Stomach (tissue), 9 donors: ENCODE measurements around the gene MPIG6B. TPM values are rescaled to one million over a fixed set of nuclear protein-coding genes. Genes with fewer than 3 reads are reported as not detected.

Source experiments
- DNase-seq, 2 donors: peaks; one replicate each; pipeline versions ENCODE4 v3.0.0 to v3.0.0-alpha.2; 2013 to 2019
- H3K27ac ChIP-seq, 5 donors: fragments of 200-600 bp in 4 of 5; sonication (generic) in 4 of 5; one replicate each; pipeline ENCODE4 v1.5.1; 2013 to 2019; ENCODE audit warnings: mild to moderate bottlenecking in 1 of 5, moderate library complexity in 1 of 5
- H3K27me3 ChIP-seq, 3 donors: fragments of 200-600 bp; sonication (generic); one replicate each; pipeline ENCODE4 v1.5.1; 2017 to 2019; ENCODE audit warnings: mixed run types in 1 of 3
- H3K36me3 ChIP-seq, 4 donors: fragments of 200-600 bp; sonication (generic); 1 replicate in 3 of 4; 2 replicates in 1 of 4; pipeline ENCODE4 v1.5.1; 2016 to 2019
- H3K4me1 ChIP-seq, 4 donors: fragments of 200-600 bp; sonication (generic); one replicate each; pipeline ENCODE4 v1.5.1; 2016 to 2019
- H3K4me3 ChIP-seq, 4 donors: fragments of 200-600 bp; sonication (generic) in 3 of 4; one replicate each; pipeline ENCODE4 v1.5.1; 2016 to 2019; ENCODE audit warnings: mild to moderate bottlenecking in 1 of 4
- H3K9me3 ChIP-seq, 4 donors: fragments of 200-600 bp; sonication (generic); one replicate each; pipeline ENCODE4 v1.5.1; 2016 to 2019
- CTCF ChIP-seq, 7 experiments: fragments of 450-650 bp in 4 of 7; fragments of 200-600 bp in 3 of 7; sonication (generic) in 3 of 7; IDR thresholded peaks; one replicate each; pipeline ENCODE4 v1.5.1; 2016 to 2019; ENCODE audit warnings: antibody characterized with exemption in 7 of 7, control low read depth in 2 of 7, mild to moderate bottlenecking in 1 of 7
- EP300 ChIP-seq: sonication (generic); formaldehyde crosslinking; IDR thresholded peaks from one replicate; pipeline ENCODE4 v1.6.1; 2017; ENCODE audit warnings: antibody characterized with exemption
- POLR2A ChIP-seq, 4 donors: fragments of 450-650 bp; IDR thresholded peaks; one replicate each; pipeline ENCODE4 v1.6.1; 2016; ENCODE audit warnings: antibody characterized with exemption in 4 of 4, control low read depth in 2 of 4, mild to moderate bottlenecking in 1 of 4, moderate library complexity in 1 of 4
- POLR2AphosphoS5 ChIP-seq, 3 donors: sonication (generic); formaldehyde crosslinking; IDR thresholded peaks; one replicate each; pipeline ENCODE4 v1.6.1; 2016; ENCODE audit warnings: antibody characterized with exemption in 3 of 3
- WGBS, 5 donors: extraction: QIAGEN DNeasy Blood & Tissue Kit in 3 of 5; methylation state at CpG; one replicate each; pipeline versions ENCODE4 v1.1.5 to v1.1.7; 2013 to 2018; 5-methylcytosine and 5-hydroxymethylcytosine counted together
- intact Hi-C: fragments of 100-400 bp; cut with DNase I; formaldehyde crosslinking; loops from one replicate; pipeline ENCODE4 v1.15.1; 2023; ENCODE audit warnings: low total_unique reads
- polyA plus RNA-seq, 3 donors: library from polyadenylated mRNA; stranded (reverse); fragments of 200-250 nt; gene quantifications; one replicate each; pipeline ENCODE4 v1.2.3, GENCODE V29; 2013
- total RNA-seq, 5 donors: library from RNA; depleted of rRNA; stranded (reverse); fragments of >200 nt; gene quantifications; one replicate each; pipeline versions ENCODE4 v1.1.0 to v1.2.3, GENCODE V29; 2014 to 2016
- donor health status: healthy with polysubstance abuse.
- donor health status: Bipolar disorder and iron deficiency.
- donor health status: healthy.

The MPIG6B gene
- total and polyA plus RNA-seq, 8 donors, result 0.10 TPM; not detected in 7

- DNase-seq, result no peak
- no peak overlapping the region for H3K4me3 ChIP-seq
- peaks cover 4 to 36% (median 21%) of the 10 kb centered on the region in 4 donors for H3K4me1 ChIP-seq
- H3K36me3 ChIP-seq, result peaks cover 56 to 81% (median 77%) of the 10 kb centered on the region in 4 donors
- H3K9me3 ChIP-seq, result no peaks in the 10 kb centered on the region
- H3K27me3 ChIP-seq, result no peaks in the 10 kb centered on the region
- intact Hi-C loops, result loop anchor here (10.0 kb wide), 1 partner anchor 77 kb away; the partner anchor contains the start of gene SAPCD1
- H3K27ac ChIP-seq, result no peak overlapping the region
- 83 to 94% (median 84%) methylated on average over 8 of the region's 8 CpGs for WGBS, 5 donors
- TF ChIP-seq POLR2A (IDR thresholded peaks at IDR 0.05) (no peak), POLR2AphosphoS5 (IDR thresholded peaks at IDR 0.05) (no peak), CTCF (IDR thresholded peaks at IDR 0.05) (no peak), EP300 (no peak)
Observed at GRCh38 chr6:31687321-31687720, 35.9 kb upstream of the MPIG6B start.

GRCh38 chr6:31687860-31688693 is 35.1 kb upstream of the MPIG6B start:
- peaks cover 63 to 89% (median 85%) of the 10 kb centered on the region in 4 donors for H3K36me3 ChIP-seq
- no peak for DNase-seq
- peaks cover 4 to 29% (median 17%) of the 10 kb centered on the region in 4 donors for H3K4me1 ChIP-seq
- no peaks in the 10 kb centered on the region for H3K27me3 ChIP-seq
- WGBS, 5 donors, result 80 to 87% (median 82%) methylated on average over 13 to 14 of the region's 14 CpGs
- peak overlapping the region in 1 of 5 donors; percentile 43 for H3K27ac ChIP-seq
- TF ChIP-seq POLR2A (IDR thresholded peaks at IDR 0.05) (no peak), CTCF (IDR thresholded peaks at IDR 0.05) (no peak), POLR2AphosphoS5 (IDR thresholded peaks at IDR 0.05) (no peak), EP300 (no peak)
- no peak overlapping the region for H3K4me3 ChIP-seq
- no peaks in the 10 kb centered on the region for H3K9me3 ChIP-seq
- intact Hi-C loops, result loop anchor here (10.0 kb wide), 1 partner anchor 77 kb away; the partner anchor contains the start of gene SAPCD1

GRCh38 chr6:31689249-31690110 is 33.7 kb upstream of the MPIG6B start:
- Histone ChIP-seq H3K27ac (peak overlapping the region in 4 of 5 donors; percentile 14 to 72 (median 27)), H3K4me1 (peaks cover 4 to 20% (median 12%) of the 10 kb centered on the region in 4 donors), H3K9me3 (no peaks in the 10 kb centered on the region), H3K27me3 (no peaks in the 10 kb centered on the region), H3K36me3 (peaks cover 73 to 98% (median 97%) of the 10 kb centered on the region in 4 donors), H3K4me3 (no peak overlapping the region)
- TF ChIP-seq POLR2AphosphoS5 (IDR thresholded peaks at IDR 0.05) (no peak), POLR2A (IDR thresholded peaks at IDR 0.05) (no peak), CTCF (IDR thresholded peaks at IDR 0.05) (no peak), EP300 (no peak)
- intact Hi-C loops, result loop anchor here (10.0 kb wide), 1 partner anchor 75 kb away; the partner anchor contains the start of gene SAPCD1
- no peak for DNase-seq
- 74 to 81% (median 77%) methylated on average over 10 to 11 of the region's 11 CpGs for WGBS, 5 donors
